DOHH2 (cell line): ENCODE data around the gene GABRB1.

Experiments
- H3F3A ChIP-seq: fragments of 200-600 bp; sonication (generic), shearing (Covaris generic); 2 replicates; pipeline ENCODE4 v1.6.0; 2016; ENCODE audit warnings: antibody characterized with exemption, mild to moderate bottlenecking; ENCODE audit not compliant: control insufficient read depth, insufficient read depth
- H3K27ac ChIP-seq: fragments of 200-600 bp; sonication (generic); 2 replicates; pipeline ENCODE4 v1.5.1; 2014; ENCODE audit warnings: low read depth, mild to moderate bottlenecking, low read length, moderate library complexity
- H3K27me3 ChIP-seq: fragments of 200-600 bp; sonication (generic); 2 replicates; pipeline ENCODE4 v1.6.1; 2014; ENCODE audit warnings: mild to moderate bottlenecking, low read length, mixed read lengths; ENCODE audit not compliant: control insufficient read depth
- H3K36me3 ChIP-seq: fragments of 200-600 bp; sonication (generic); 2 replicates; pipeline ENCODE4 v1.6.1; 2014; ENCODE audit warnings: mild to moderate bottlenecking, low read length, moderate library complexity, mixed read lengths; ENCODE audit not compliant: control insufficient read depth
- H3K4me1 ChIP-seq: fragments of 200-600 bp; sonication (generic); 2 replicates; pipeline ENCODE4 v1.6.1; 2014; ENCODE audit warnings: mild to moderate bottlenecking, low read length, mixed read lengths; ENCODE audit not compliant: control insufficient read depth
- H3K4me2 ChIP-seq: fragments of 200-600 bp; sonication (generic); 2 replicates; pipeline ENCODE4 v1.6.0; 2014; ENCODE audit warnings: mild to moderate bottlenecking, low read length, moderate library complexity
- H3K4me3 ChIP-seq: fragments of 200-600 bp; sonication (generic); 2 replicates; pipeline ENCODE4 v1.5.1; 2014; ENCODE audit warnings: mild to moderate bottlenecking, low read length, mixed read lengths
- H3K79me2 ChIP-seq: fragments of 200-600 bp; sonication (generic); 2 replicates; pipeline ENCODE4 v1.6.1; 2014; ENCODE audit warnings: mild to moderate bottlenecking, low read length, mixed read lengths; ENCODE audit not compliant: control insufficient read depth
- H3K9me2 ChIP-seq: fragments of 200-600 bp; sonication (generic); replicated peaks from 2 replicates; pipeline ENCODE4 v1.6.1; 2014; ENCODE audit warnings: mild to moderate bottlenecking, low read length, mixed read lengths; ENCODE audit not compliant: control insufficient read depth
- H3K9me3 ChIP-seq: fragments of 200-600 bp; sonication (generic); 2 replicates; pipeline ENCODE4 v1.6.1; 2014; ENCODE audit warnings: antibody characterized with exemption, low read length, mixed read lengths; ENCODE audit not compliant: control insufficient read depth, insufficient read depth
- H4K20me1 ChIP-seq: fragments of 200-600 bp; sonication (generic); 2 replicates; pipeline ENCODE4 v1.6.0; 2014; ENCODE audit warnings: low read depth, mild to moderate bottlenecking, antibody characterized with exemption, low read length, moderate library complexity; ENCODE audit not compliant: control insufficient read depth, insufficient read depth
- EZH2phosphoT487 ChIP-seq: fragments of 200-600 bp; sonication (generic); IDR thresholded peaks from 2 replicates; pipeline ENCODE4 v1.6.1; 2017; ENCODE audit warnings: borderline replicate concordance, mild to moderate bottlenecking, antibody characterized with exemption, low read length, moderate library complexity, mixed read lengths
- TF ChIP-seq, protein P1 (sequence below): fragments of 200-600 bp; sonication (generic); IDR thresholded peaks from one replicate; pipeline ENCODE4 v1.5.1; 2014; ENCODE audit warnings: antibody characterized with exemption, mild to moderate bottlenecking, low read depth, low read length; ENCODE audit not compliant: poor library complexity, severe bottlenecking

GABRB1 gene

DNA sequence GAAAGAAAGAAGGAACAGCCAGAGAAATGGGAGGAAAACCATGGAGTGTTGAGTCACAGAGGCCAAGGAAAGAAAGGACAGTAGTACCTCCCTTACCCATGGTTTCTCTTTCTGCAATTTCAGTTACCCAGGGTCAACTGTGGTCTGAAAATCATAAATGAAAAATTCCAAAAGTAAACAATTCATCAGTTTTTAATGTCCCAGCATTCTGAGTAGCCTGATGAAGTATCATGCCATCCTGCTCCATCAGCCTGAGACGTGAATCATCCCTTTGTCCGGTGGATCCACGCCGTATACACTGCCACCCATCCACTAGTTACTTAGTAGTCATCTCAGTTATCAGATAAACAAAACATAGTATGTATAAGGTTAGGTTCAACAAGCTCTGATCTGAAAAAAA is 318.0 kb downstream of the GABRB1 start:
- Histone ChIP-seq H3K27me3 (no peaks in the 10 kb centered on the region), H3K9me2 (no peaks in the 10 kb centered on the region), H3F3A (no peaks in the 10 kb centered on the region), H3K4me1 (no peaks in the 10 kb centered on the region), H3K4me2 (no peak overlapping the region), H4K20me1 (no peaks in the 10 kb centered on the region), H3K36me3 (no peaks in the 10 kb centered on the region), H3K79me2 (no peaks in the 10 kb centered on the region), H3K4me3 (no peak overlapping the region), H3K27ac (no peak overlapping the region), H3K9me3 (no peaks in the 10 kb centered on the region)
- TF ChIP-seq, protein P1, sequence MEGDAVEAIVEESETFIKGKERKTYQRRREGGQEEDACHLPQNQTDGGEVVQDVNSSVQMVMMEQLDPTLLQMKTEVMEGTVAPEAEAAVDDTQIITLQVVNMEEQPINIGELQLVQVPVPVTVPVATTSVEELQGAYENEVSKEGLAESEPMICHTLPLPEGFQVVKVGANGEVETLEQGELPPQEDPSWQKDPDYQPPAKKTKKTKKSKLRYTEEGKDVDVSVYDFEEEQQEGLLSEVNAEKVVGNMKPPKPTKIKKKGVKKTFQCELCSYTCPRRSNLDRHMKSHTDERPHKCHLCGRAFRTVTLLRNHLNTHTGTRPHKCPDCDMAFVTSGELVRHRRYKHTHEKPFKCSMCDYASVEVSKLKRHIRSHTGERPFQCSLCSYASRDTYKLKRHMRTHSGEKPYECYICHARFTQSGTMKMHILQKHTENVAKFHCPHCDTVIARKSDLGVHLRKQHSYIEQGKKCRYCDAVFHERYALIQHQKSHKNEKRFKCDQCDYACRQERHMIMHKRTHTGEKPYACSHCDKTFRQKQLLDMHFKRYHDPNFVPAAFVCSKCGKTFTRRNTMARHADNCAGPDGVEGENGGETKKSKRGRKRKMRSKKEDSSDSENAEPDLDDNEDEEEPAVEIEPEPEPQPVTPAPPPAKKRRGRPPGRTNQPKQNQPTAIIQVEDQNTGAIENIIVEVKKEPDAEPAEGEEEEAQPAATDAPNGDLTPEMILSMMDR = no peak

DNA sequence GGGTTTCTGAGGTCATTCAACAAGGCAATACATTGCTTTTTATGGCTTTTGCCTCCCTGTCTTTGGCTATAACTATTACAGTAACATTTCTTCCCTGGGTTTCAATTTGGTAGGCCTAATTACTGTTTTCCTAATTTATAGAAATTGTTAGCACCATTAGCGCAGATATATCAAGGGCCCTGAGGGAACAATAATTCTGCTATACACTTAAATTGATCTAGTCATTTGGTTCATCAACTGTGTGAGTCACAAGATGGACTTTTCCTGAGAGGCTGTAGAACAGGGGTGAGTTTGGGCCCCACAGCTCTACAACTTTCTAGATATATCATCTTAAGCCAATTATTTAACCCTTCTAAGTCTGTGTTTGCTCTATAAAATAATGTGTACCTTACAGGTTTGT is 324.2 kb downstream of the GABRB1 start:
- H3K27me3 ChIP-seq = no peaks in the 10 kb centered on the region
- no peaks in the 10 kb centered on the region for H3K9me2 ChIP-seq
- H3K36me3 ChIP-seq = no peaks in the 10 kb centered on the region
- no peaks in the 10 kb centered on the region for H3F3A ChIP-seq
- no peak overlapping the region for H3K27ac ChIP-seq
- TF ChIP-seq EZH2phosphoT487 = no peak
- TF ChIP-seq, protein P1 = no peak
- H4K20me1 ChIP-seq = no peaks in the 10 kb centered on the region
- H3K4me2 ChIP-seq = no peak overlapping the region
- H3K4me1 ChIP-seq = no peaks in the 10 kb centered on the region
- H3K4me3 ChIP-seq = no peak overlapping the region
- no peaks in the 10 kb centered on the region for H3K79me2 ChIP-seq
- H3K9me3 ChIP-seq = no peaks in the 10 kb centered on the region

DNA sequence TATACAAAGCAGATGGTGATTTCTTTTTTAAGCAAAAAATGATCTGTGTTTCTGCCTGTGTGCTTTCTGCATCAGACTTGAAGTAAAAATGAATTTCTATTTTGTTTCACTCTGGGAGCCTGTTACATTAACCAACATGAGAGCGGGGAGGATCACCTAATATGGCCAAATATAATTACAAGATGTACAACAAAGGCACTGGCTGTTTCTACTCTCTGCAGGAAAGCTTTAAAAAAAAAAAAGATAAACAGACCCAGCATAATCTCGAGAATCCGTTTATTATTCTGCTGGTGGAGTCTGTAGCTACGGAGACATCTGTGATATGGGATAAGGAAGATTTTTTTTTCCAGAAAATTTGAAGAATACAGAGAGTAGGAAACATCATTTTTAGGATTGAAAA is 328.5 kb downstream of the GABRB1 start:
- H3K9me3 ChIP-seq = no peaks in the 10 kb centered on the region
- H3K36me3 ChIP-seq = no peaks in the 10 kb centered on the region
- no peaks in the 10 kb centered on the region for H4K20me1 ChIP-seq
- no peaks in the 10 kb centered on the region for H3K9me2 ChIP-seq
- H3K4me2 ChIP-seq = no peak overlapping the region
- H3K4me1 ChIP-seq = no peaks in the 10 kb centered on the region
- no peak overlapping the region for H3K27ac ChIP-seq
- H3F3A ChIP-seq = no peaks in the 10 kb centered on the region
- no peaks in the 10 kb centered on the region; the same call in 1 of the 2 replicates for H3K27me3 ChIP-seq
- no peaks in the 10 kb centered on the region for H3K79me2 ChIP-seq
- H3K4me3 ChIP-seq = no peak overlapping the region
- TF ChIP-seq, protein P1 = no peak
- TF ChIP-seq EZH2phosphoT487 = no peak

DNA sequence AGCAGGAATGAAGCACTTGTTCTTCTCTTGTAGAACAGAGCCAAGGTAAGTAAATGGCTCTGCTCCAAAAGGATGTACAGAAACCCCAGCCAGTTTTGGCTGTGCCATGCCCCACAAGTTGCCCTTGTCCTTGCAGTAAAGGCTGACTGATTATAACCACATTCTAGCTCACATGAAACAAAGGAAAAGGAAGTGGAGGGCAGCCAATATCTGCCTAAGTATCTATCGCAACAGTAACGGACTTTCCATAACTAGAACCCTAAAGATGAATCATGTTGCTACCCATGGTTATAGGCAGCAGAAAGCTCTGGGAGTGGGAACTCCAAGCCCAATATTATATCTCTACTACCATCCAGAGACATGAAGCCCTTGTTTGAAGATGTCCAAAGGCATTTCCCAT is 336.4 kb downstream of the GABRB1 start:
- TF ChIP-seq, protein P1 = no peak
- no peak for TF ChIP-seq EZH2phosphoT487
- H3K79me2 ChIP-seq = no peaks in the 10 kb centered on the region
- no peak overlapping the region for H3K27ac ChIP-seq
- no peaks in the 10 kb centered on the region for H4K20me1 ChIP-seq
- H3K9me3 ChIP-seq = no peaks in the 10 kb centered on the region
- H3K4me1 ChIP-seq = no peaks in the 10 kb centered on the region
- no peak overlapping the region for H3K4me3 ChIP-seq
- no peaks in the 10 kb centered on the region; the same call in 1 of the 2 replicates for H3K27me3 ChIP-seq
- H3K4me2 ChIP-seq = no peak overlapping the region
- H3F3A ChIP-seq = no peaks in the 10 kb centered on the region
- no peaks in the 10 kb centered on the region for H3K36me3 ChIP-seq
- H3K9me2 ChIP-seq = no peaks in the 10 kb centered on the region
